GM12891 (cell line): Measurements from ENCODE around the gene FCRL6. TPM values are rescaled to one million over a fixed set of nuclear protein-coding genes. Genes with fewer than 3 reads are reported as not detected.
A peak's percentile ranks its signal among the peaks of the same experiment; 100 is the strongest.

ENCODE experiments used
- DNase-seq: peaks from one replicate; pipeline ENCODE4 v3.0.0; 2011; ENCODE audit warnings: low spot score; ENCODE audit not compliant: insufficient read length
- FAIRE-seq: peaks from 2 replicates; lab custom pipeline; 2011; peaks lifted over from hg19 to GRCh38; lab: Jason Lieb, UNC
- PAX5 ChIP-seq: IDR thresholded peaks from 2 replicates; pipeline ENCODE4 v1.6.1; 2011; ENCODE audit warnings: low read length, moderate library complexity, mild to moderate bottlenecking; ENCODE audit not compliant: insufficient read depth, severe bottlenecking
- POLR2A ChIP-seq: IDR thresholded peaks from 2 replicates; pipeline ENCODE4 v1.6.1; 2011; ENCODE audit warnings: low read depth, low read length, control low read depth
- POLR2AphosphoS5 ChIP-seq: IDR thresholded peaks from 2 replicates; pipeline ENCODE4 v1.6.1; 2011; ENCODE audit warnings: low read depth, low read length, control low read depth
- POU2F2 ChIP-seq: IDR thresholded peaks from 2 replicates; pipeline ENCODE4 v1.6.1; 2011; ENCODE audit warnings: low read depth, mild to moderate bottlenecking, control low read depth, low read length, moderate library complexity
- SPI1 ChIP-seq: IDR thresholded peaks from 2 replicates; pipeline ENCODE4 v1.6.1; 2011; ENCODE audit warnings: low read depth, low read length, control low read depth
- TAF1 ChIP-seq: IDR thresholded peaks from 2 replicates; pipeline ENCODE4 v1.6.1; 2011; ENCODE audit warnings: low read depth, low read length, control low read depth
- polyA plus RNA-seq: library from polyadenylated mRNA; unstranded; fragments of >200 nt; gene quantifications from one replicate; pipeline ENCODE4 v1.2.1, GENCODE V29; 2012; ENCODE audit warnings: low read depth, missing spikeins, inconsistent platforms; ENCODE audit not compliant: missing spikeins

FCRL6 gene
- polyA plus RNA-seq: not detected

- DNase-seq (no peak), FAIRE-seq (no peak)
- TF ChIP-seq SPI1: 0 out of 2 replicates have a peak, but pooled peaks have one; percentile 9
- TF ChIP-seq POU2F2: no peak
These were observed at the start of gene FCRL6 for GRCh38 chr1:159802111-159802510. Gene FCRL6 (plus strand): TSS chr1:159802360. CDS start chr1:159802425, 65 bp downstream.

- no peak for DNase-seq
- TF ChIP-seq POU2F2: no peak
- no peak for TF ChIP-seq POLR2AphosphoS5
- no peak for TF ChIP-seq POLR2A
- TF ChIP-seq SPI1: no peak
- no peak for TF ChIP-seq PAX5
- TF ChIP-seq TAF1: no peak
- no peak for FAIRE-seq
These were observed 48.8 kb upstream of the FCRL6 start for GRCh38 chr1:159753386-159753785.

- TF ChIP-seq SPI1 (no peak), POLR2AphosphoS5 (no peak), PAX5 (no peak), POU2F2 (no peak), POLR2A (no peak), TAF1 (no peak)
- FAIRE-seq: no peak
- no peak for DNase-seq
These were observed 46.6 kb upstream of the FCRL6 start for GRCh38 chr1:159755451-159756007.

GRCh38 chr1:159756397-159756796, 45.8 kb upstream of the FCRL6 start:
- no peak for DNase-seq
- no peak for TF ChIP-seq POLR2A
- no peak for TF ChIP-seq POU2F2
- TF ChIP-seq SPI1: no peak
- TF ChIP-seq PAX5: no peak
- no peak for TF ChIP-seq TAF1
- TF ChIP-seq POLR2AphosphoS5: no peak
- FAIRE-seq: no peak

- FAIRE-seq: no peak
- no peak for DNase-seq
- no peak for TF ChIP-seq SPI1
- no peak for TF ChIP-seq POU2F2
- TF ChIP-seq PAX5: no peak
These were observed 38.5 kb upstream of the FCRL6 start for GRCh38 chr1:159763686-159764085.

- FAIRE-seq (no peak), DNase-seq (no peak)
- TF ChIP-seq POU2F2 (no peak), POLR2AphosphoS5 (no peak), POLR2A (no peak), PAX5 (no peak), SPI1 (no peak), TAF1 (no peak)
These were observed 36.4 kb upstream of the FCRL6 start for GRCh38 chr1:159765806-159766205.

GRCh38 chr1:159771127-159771895, 30.8 kb upstream of the FCRL6 start:
- no peak for TF ChIP-seq POLR2AphosphoS5
- no peak for TF ChIP-seq POLR2A
- TF ChIP-seq PAX5: no peak
- TF ChIP-seq POU2F2: no peak
- TF ChIP-seq SPI1: no peak
- TF ChIP-seq TAF1: no peak
- FAIRE-seq (no peak), DNase-seq (no peak)

GRCh38 chr1:159774465-159774864, 27.7 kb upstream of the FCRL6 start:
- no peak for DNase-seq
- TF ChIP-seq TAF1 (no peak), POU2F2 (no peak), POLR2AphosphoS5 (no peak), POLR2A (no peak), SPI1 (no peak), PAX5 (no peak)
- FAIRE-seq: no peak

GRCh38 chr1:159775716-159776115, 26.4 kb upstream of the FCRL6 start:
- FAIRE-seq (no peak), DNase-seq (no peak)
- TF ChIP-seq SPI1: no peak

- no peak for FAIRE-seq
- no peak for DNase-seq
- TF ChIP-seq POU2F2 (no peak), POLR2AphosphoS5 (no peak)
These were observed 23.9 kb upstream of the FCRL6 start for GRCh38 chr1:159778266-159778665.
